Endothelial cell of umbilical vein (primary cell): Measurements from ENCODE around the gene ACYP2.

ENCODE experiments used
- CTCF ChIP-seq, 2 donors: IDR thresholded peaks; 1 replicate in 1 of 2; 2 replicates in 1 of 2; pipeline ENCODE4 v1.5.1; 2011; ENCODE audit warnings: low read length in 2 of 2, mild to moderate bottlenecking in 2 of 2, moderate library complexity in 2 of 2, control low read depth in 1 of 2, inconsistent platforms in 1 of 2, low read depth in 1 of 2; ENCODE audit not compliant: insufficient read depth in 1 of 2; ENCODE audit errors: extremely low read depth in 1 of 2
- EZH2 ChIP-seq: IDR thresholded peaks from 2 replicates; pipeline ENCODE4 v1.6.1; 2012; ENCODE audit warnings: borderline replicate concordance, low read depth, mild to moderate bottlenecking, moderate library complexity, low read length, inconsistent platforms; ENCODE audit not compliant: severe bottlenecking
- JUN ChIP-seq: IDR thresholded peaks from 2 replicates; pipeline ENCODE4 v1.6.1; 2011; ENCODE audit warnings: borderline replicate concordance, low read depth; ENCODE audit not compliant: insufficient read length, insufficient read depth
- POLR2A ChIP-seq: IDR thresholded peaks from 2 replicates; pipeline ENCODE4 v1.6.1; 2012; ENCODE audit warnings: low read depth, mild to moderate bottlenecking, control low read depth, low read length
- POLR2AphosphoS5 ChIP-seq: IDR thresholded peaks from 2 replicates; pipeline ENCODE4 v1.6.1; 2012; ENCODE audit warnings: low read depth, mild to moderate bottlenecking, control low read depth, low read length, moderate library complexity; ENCODE audit not compliant: insufficient read depth
- TF ChIP-seq, protein P1 (sequence below): IDR thresholded peaks from 2 replicates; pipeline ENCODE4 v1.6.1; 2011; ENCODE audit not compliant: insufficient read depth, insufficient read length

GRCh38 chr2:54255230-54256090, 140.0 kb downstream of the ACYP2 start:
- TF ChIP-seq CTCF (IDR thresholded peaks at IDR 0.05; ENCODE audit: extremely low read depth in 1 of 2, insufficient read depth in 1 of 2, low read depth in 1 of 2, low read length in 2 of 2) (no peak), POLR2A (no peak), POLR2AphosphoS5 (no peak), JUN (no peak), EZH2 (no peak)
- TF ChIP-seq, protein P1, sequence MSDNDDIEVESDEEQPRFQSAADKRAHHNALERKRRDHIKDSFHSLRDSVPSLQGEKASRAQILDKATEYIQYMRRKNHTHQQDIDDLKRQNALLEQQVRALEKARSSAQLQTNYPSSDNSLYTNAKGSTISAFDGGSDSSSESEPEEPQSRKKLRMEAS: no peak
